GM12875 (cell line): ENCODE measurements around the gene PRDX1.
"Not testable (repeated sequence)": the region's sequence is repeated elsewhere in the genome, so short reads cannot be mapped to it uniquely, and the experiment has no call there.

ENCODE experiments used
- H3K4me3 ChIP-seq: one replicate; pipeline ENCODE4 v1.5.1; 2011; ENCODE audit warnings: low read depth, low read length, control low read depth
- TF ChIP-seq, protein P1 (sequence below): IDR thresholded peaks from 2 replicates; pipeline ENCODE4 v1.5.1; 2011; ENCODE audit warnings: low read depth, mild to moderate bottlenecking, control low read depth, inconsistent platforms, low read length, moderate library complexity, borderline replicate concordance; ENCODE audit not compliant: insufficient read depth

Gene PRDX1

DNA sequence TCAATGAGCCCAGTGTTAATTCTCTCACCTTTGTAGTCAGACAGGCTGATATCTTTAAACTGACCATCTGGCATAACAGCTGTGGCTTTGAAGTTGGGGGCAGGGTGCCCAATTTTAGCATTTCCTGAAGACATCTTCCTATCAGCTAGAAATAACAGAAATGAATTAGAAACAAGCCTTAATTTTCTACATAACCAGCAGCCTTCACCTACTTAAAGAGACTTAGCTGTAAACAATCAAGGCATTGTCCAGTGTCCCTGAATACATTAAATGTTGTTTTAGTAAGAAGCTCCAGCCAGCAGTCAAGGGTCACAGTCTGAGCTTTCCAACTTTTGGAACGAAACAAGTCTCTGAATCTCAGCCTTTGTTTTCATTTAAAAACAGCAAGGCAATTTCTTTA is 2.8 kb downstream of the PRDX1 start:
- TF ChIP-seq, protein P1, sequence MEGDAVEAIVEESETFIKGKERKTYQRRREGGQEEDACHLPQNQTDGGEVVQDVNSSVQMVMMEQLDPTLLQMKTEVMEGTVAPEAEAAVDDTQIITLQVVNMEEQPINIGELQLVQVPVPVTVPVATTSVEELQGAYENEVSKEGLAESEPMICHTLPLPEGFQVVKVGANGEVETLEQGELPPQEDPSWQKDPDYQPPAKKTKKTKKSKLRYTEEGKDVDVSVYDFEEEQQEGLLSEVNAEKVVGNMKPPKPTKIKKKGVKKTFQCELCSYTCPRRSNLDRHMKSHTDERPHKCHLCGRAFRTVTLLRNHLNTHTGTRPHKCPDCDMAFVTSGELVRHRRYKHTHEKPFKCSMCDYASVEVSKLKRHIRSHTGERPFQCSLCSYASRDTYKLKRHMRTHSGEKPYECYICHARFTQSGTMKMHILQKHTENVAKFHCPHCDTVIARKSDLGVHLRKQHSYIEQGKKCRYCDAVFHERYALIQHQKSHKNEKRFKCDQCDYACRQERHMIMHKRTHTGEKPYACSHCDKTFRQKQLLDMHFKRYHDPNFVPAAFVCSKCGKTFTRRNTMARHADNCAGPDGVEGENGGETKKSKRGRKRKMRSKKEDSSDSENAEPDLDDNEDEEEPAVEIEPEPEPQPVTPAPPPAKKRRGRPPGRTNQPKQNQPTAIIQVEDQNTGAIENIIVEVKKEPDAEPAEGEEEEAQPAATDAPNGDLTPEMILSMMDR: no peak
- H3K4me3 ChIP-seq: peak overlapping the region; percentile 38

DNA sequence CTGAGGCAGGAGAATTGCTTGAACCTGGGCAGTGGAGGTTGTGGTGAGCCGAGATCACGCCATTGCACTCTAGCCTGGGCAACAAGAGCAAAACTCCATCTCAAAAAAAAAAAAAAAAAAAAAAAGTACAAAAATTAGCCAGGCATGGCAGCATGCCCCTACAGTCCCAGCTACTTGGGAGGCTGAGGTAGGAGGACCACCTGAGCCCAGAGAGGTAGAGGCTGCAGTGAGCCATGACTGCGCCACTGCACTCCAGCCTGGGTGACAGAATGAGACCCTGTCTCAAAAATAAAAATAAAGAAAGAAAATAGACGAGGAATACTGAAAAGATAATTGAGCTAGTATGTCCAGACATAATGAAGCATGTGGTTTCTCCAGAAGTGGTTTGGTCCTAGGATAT is 3.3 kb downstream of the PRDX1 start:
- H3K4me3 ChIP-seq: not testable (repeated sequence)

- TF ChIP-seq, protein P1: no peak
- no peak overlapping the region for H3K4me3 ChIP-seq
These were observed 5.2 kb downstream of the PRDX1 start for GRCh38 chr1:45516465-45516864.

DNA sequence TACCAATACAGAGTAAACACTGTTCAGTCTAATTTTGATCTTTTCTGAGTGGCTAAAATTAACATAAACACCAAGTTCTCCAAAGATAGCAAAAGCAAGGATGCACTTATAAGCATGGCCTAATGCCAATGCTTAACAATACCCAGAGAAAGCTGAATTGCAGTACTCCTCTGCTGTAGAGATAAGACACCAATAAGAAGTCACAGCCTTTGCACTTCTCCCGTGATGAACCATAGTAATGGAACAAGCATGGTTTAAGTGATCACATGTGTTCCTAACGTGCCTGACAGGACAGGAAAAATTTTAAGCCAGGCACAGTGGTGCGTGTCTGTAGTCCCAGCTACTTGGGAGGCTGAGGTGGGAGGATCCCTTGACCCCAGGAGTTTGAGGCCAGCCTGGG is 5.6 kb downstream of the PRDX1 start:
- TF ChIP-seq, protein P1: no peak
- H3K4me3 ChIP-seq: no peak overlapping the region

DNA sequence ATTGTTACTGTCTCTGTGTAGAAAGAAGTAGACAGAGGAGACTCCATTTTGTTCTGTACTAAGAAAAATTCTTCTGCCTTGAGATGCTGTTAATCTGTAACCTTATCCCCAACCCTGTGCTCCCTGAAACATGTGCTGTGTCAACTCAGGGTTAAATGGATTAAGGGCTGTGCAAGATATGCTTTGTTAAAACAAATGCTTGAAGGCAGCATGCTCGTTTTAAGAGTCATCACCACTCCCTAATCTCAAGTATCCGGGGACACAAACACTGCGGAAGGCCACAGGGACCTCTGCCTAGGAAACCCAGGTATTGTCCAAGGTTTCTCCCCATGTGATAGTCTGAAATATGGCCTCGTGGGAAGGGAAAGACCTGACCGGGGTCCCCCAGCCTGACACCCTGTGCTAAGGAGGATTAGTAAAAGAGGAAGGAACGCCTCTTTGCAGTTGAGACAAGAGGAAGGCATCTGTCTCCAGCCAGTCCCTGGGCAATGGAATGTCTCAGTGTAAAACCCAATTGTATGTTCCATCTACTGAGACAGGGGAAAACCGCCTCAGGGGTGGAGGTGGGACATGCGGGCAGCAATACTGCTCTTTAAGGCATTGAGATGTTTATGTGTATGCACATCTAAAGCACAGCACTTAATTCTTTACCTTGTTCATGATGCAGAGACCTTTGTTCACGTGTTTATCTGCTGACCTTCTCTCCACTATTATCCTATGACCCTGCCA is 8.0 kb downstream of the PRDX1 start:
- not testable (repeated sequence) for H3K4me3 ChIP-seq

- TF ChIP-seq, protein P1: peak; percentile 67; the same call in 1 of the 2 replicates
- no peak overlapping the region for H3K4me3 ChIP-seq
These were observed 9.0 kb downstream of the PRDX1 start for GRCh38 chr1:45512641-45513054.

GRCh38 chr1:45510972-45511527 is 10.6 kb downstream of the PRDX1 start:
- TF ChIP-seq, protein P1: no peak
- no peak overlapping the region for H3K4me3 ChIP-seq

- TF ChIP-seq, protein P1: no peak
- H3K4me3 ChIP-seq: no peak overlapping the region
These were observed 11.4 kb downstream of the PRDX1 start for GRCh38 chr1:45510036-45510971.
